Measurements from ENCODE around the gene OTULIN.

DNA sequence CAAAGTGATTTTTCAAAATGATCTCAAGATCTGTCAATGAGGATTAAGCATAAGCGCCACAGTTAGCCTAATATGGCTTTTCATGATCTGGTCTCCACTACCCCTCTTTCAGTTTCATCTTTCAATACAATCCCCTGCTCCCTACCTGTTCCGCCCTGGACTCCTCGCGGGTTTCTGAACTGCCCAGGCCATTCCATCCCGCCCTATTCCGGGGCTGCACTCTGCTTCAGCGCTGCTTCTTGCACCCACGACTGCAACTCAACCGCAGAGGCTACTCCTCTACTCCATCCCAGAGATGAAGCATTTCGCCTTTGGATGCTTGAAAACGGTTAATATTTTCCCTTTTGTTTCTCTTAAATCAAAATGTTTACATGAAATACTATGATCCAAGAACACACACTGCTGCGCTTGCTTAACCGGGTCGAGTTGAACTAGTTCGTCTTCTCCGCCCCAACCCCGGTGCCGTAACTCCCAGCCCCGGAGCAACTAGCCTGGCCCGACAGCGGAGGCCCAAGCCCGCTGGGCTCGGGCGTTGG, 716 bp upstream of the OTULIN start:
- TF ChIP-seq, protein P1, sequence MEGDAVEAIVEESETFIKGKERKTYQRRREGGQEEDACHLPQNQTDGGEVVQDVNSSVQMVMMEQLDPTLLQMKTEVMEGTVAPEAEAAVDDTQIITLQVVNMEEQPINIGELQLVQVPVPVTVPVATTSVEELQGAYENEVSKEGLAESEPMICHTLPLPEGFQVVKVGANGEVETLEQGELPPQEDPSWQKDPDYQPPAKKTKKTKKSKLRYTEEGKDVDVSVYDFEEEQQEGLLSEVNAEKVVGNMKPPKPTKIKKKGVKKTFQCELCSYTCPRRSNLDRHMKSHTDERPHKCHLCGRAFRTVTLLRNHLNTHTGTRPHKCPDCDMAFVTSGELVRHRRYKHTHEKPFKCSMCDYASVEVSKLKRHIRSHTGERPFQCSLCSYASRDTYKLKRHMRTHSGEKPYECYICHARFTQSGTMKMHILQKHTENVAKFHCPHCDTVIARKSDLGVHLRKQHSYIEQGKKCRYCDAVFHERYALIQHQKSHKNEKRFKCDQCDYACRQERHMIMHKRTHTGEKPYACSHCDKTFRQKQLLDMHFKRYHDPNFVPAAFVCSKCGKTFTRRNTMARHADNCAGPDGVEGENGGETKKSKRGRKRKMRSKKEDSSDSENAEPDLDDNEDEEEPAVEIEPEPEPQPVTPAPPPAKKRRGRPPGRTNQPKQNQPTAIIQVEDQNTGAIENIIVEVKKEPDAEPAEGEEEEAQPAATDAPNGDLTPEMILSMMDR (optimal IDR thresholded peaks at IDR 0.05 in 1 of 3, IDR thresholded peaks at IDR 0.05 in 1 of 3, conservative IDR thresholded peaks at IDR 0.05 in 1 of 3; ENCODE audit: extremely low read depth in 1 of 3, insufficient read depth in 2 of 3, low read length in 3 of 3), result no peak
- TF ChIP-seq EZH2 (IDR thresholded peaks at IDR 0.05; ENCODE audit: low read length), result no peak
